IPS-15b (cell line): ENCODE measurements around the gene ATP8B3.

Experiments used
- H3K27me3 ChIP-seq: one replicate; pipeline ENCODE4 v1.6.1; 2013; ENCODE audit warnings: low read length; ENCODE audit not compliant: control insufficient read depth, insufficient read depth
- H3K36me3 ChIP-seq: one replicate; pipeline ENCODE4 v1.6.1; 2013; ENCODE audit warnings: low read length; ENCODE audit not compliant: control insufficient read depth, insufficient read depth
- H3K4me1 ChIP-seq: one replicate; pipeline ENCODE4 v1.6.1; 2013; ENCODE audit warnings: mild to moderate bottlenecking, low read length; ENCODE audit not compliant: control insufficient read depth, insufficient read depth
- H3K4me3 ChIP-seq: one replicate; pipeline ENCODE4 v1.5.1; 2013; ENCODE audit warnings: low read depth, low read length
- H3K9ac ChIP-seq: one replicate; pipeline ENCODE4 v1.6.1; 2013; ENCODE audit warnings: low read depth, mild to moderate bottlenecking, low read length
- H3K9me3 ChIP-seq: one replicate; pipeline ENCODE4 v1.6.1; 2013; ENCODE audit warnings: mild to moderate bottlenecking, low read length; ENCODE audit not compliant: control insufficient read depth, insufficient read depth

ATP8B3 gene

GRCh38 chr19:1840541-1841115 is 28.6 kb upstream of the ATP8B3 start:
- H3K27me3 ChIP-seq, result no peaks in the 10 kb centered on the region
- no peaks in the 10 kb centered on the region for H3K9me3 ChIP-seq
- peaks cover 6% of the 10 kb centered on the region for H3K36me3 ChIP-seq
- no peak overlapping the region for H3K9ac ChIP-seq
- H3K4me3 ChIP-seq, result no peak overlapping the region
- H3K4me1 ChIP-seq, result no peaks in the 10 kb centered on the region

GRCh38 chr19:1839658-1840540 is 27.8 kb upstream of the ATP8B3 start:
- H3K27me3 ChIP-seq, result no peaks in the 10 kb centered on the region
- H3K4me1 ChIP-seq, result no peaks in the 10 kb centered on the region
- no peak overlapping the region for H3K4me3 ChIP-seq
- no peaks in the 10 kb centered on the region for H3K9me3 ChIP-seq
- H3K36me3 ChIP-seq, result peaks cover 6% of the 10 kb centered on the region
- H3K9ac ChIP-seq, result no peak overlapping the region

DNA sequence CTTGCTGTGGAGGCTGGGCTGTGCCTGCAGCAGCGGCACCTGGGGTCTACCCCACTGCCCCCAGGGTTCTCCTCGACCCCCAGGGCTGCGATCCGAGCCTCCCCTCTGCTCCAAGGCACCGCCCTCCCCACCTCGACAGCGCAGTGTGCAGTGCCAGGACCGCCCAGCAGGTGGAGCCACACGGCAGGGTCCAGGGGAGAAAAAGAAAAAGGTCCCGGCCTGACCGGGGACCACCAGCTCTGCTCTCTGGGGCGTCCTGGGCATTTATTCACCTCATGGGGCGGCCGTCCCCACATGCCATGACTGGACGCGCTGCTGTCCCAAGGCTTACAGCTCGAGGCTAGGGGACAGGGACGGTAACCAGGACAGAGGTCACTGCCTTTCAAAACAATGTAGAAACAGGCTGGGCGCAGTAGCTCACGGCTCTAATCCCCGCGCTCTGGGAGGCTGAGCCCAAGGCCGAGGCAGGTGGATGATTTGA is 25.6 kb upstream of the ATP8B3 start:
- no peaks in the 10 kb centered on the region for H3K27me3 ChIP-seq
- H3K4me3 ChIP-seq, result no peak overlapping the region
- H3K36me3 ChIP-seq, result peaks cover 9% of the 10 kb centered on the region
- no peaks in the 10 kb centered on the region for H3K9me3 ChIP-seq
- H3K4me1 ChIP-seq, result no peaks in the 10 kb centered on the region
- H3K9ac ChIP-seq, result no peak overlapping the region

DNA sequence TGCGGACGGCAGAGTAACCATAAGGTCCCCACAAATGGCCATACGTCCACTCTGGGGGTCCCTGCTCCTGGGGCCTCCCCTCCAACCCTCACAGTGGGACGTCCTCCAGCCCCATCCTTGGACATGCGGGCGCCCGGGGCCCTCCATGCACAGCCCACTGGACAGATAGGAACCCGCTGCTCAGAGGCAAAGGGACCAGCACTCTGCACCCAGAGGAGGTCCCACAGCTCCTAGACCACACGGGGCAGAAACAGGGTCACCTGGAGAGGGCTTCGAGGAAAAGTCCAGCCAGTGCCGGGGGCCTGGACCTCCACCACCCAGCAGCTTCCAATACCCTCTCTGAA is 25.1 kb upstream of the ATP8B3 start:
- Histone ChIP-seq H3K4me1 (no peaks in the 10 kb centered on the region), H3K4me3 (no peak overlapping the region), H3K27me3 (no peaks in the 10 kb centered on the region), H3K9ac (no peak overlapping the region), H3K9me3 (no peaks in the 10 kb centered on the region), H3K36me3 (peaks cover 9% of the 10 kb centered on the region)

DNA sequence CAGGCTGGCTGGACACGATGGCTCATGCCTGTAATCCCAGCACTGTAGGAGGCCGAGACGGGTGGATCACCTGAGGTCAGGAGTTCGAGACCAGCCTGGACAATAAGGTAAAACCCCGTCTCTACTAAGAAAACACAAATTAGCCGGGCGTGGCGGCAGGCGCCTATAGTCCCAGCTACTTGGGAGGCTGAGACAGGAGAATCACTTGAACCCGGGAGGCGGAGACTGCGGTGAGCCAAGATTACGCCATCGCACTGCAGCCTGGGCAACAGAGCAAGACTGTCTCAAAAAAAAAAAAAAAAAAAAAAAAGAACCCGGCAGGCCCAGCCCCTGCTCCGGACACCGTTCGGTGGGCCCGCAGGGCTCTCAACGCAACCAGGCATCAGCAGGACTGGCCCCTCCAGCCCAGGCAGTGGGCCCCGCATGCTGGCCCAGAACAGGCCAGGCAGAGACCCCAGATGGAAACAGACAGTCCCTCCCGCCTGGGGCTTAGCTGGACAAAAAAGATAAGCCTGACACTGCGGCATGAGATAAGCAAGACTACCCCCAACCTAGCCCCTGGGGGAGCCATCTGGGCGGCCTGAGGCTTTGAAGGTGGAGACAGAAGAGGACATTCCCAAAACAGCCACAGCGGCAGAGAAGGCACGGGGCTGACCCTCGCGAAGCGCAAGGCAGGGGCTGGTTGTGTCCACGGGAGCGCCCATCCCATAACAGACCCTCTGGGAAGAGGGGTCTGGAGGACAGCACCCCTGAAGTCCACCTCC is 24.6 kb upstream of the ATP8B3 start:
- H3K9ac ChIP-seq, result no peak overlapping the region
- no peaks in the 10 kb centered on the region for H3K9me3 ChIP-seq
- H3K36me3 ChIP-seq, result peaks cover 9% of the 10 kb centered on the region
- H3K27me3 ChIP-seq, result no peaks in the 10 kb centered on the region
- H3K4me1 ChIP-seq, result no peaks in the 10 kb centered on the region
- H3K4me3 ChIP-seq, result no peak overlapping the region

- no peaks in the 10 kb centered on the region for H3K4me1 ChIP-seq
- no peaks in the 10 kb centered on the region for H3K27me3 ChIP-seq
- H3K4me3 ChIP-seq, result no peak overlapping the region
- peaks cover 10% of the 10 kb centered on the region for H3K36me3 ChIP-seq
- no peaks in the 10 kb centered on the region for H3K9me3 ChIP-seq
- no peak overlapping the region for H3K9ac ChIP-seq
Measured at GRCh38 chr19:1833540-1833939, 21.5 kb upstream of the ATP8B3 start.

- Histone ChIP-seq H3K4me3 (no peak overlapping the region), H3K36me3 (peaks cover 14% of the 10 kb centered on the region), H3K9ac (no peak overlapping the region), H3K4me1 (no peaks in the 10 kb centered on the region), H3K27me3 (no peaks in the 10 kb centered on the region), H3K9me3 (no peaks in the 10 kb centered on the region)
Measured at GRCh38 chr19:1832046-1832663, 20.1 kb upstream of the ATP8B3 start.

DNA sequence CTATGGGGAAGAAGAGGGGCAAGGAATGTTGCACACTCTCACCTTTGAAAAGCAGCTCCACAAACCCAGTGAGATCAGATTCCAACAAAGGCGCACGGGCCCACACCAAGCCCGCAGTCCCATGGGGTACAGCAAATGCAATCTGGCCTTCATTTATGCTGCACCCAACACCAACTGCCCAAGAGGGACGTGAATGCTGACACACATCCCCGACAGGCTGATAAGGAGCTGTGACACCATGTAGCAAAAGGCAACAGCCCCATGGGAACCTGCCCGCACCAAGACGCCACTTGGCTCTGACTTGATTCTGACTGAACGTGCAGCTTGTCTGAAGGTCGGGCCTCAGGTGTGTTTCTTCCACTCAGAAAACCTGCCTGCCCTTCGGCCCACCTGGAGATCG is 18.9 kb upstream of the ATP8B3 start:
- H3K27me3 ChIP-seq, result no peaks in the 10 kb centered on the region
- no peaks in the 10 kb centered on the region for H3K4me1 ChIP-seq
- H3K9ac ChIP-seq, result no peak overlapping the region
- H3K4me3 ChIP-seq, result no peak overlapping the region
- H3K36me3 ChIP-seq, result peaks cover 16% of the 10 kb centered on the region
- H3K9me3 ChIP-seq, result no peaks in the 10 kb centered on the region

GRCh38 chr19:1830568-1830967 is 18.5 kb upstream of the ATP8B3 start:
- H3K27me3 ChIP-seq, result no peaks in the 10 kb centered on the region
- no peak overlapping the region for H3K4me3 ChIP-seq
- peaks cover 19% of the 10 kb centered on the region for H3K36me3 ChIP-seq
- no peak overlapping the region for H3K9ac ChIP-seq
- H3K4me1 ChIP-seq, result no peaks in the 10 kb centered on the region
- no peaks in the 10 kb centered on the region for H3K9me3 ChIP-seq

DNA sequence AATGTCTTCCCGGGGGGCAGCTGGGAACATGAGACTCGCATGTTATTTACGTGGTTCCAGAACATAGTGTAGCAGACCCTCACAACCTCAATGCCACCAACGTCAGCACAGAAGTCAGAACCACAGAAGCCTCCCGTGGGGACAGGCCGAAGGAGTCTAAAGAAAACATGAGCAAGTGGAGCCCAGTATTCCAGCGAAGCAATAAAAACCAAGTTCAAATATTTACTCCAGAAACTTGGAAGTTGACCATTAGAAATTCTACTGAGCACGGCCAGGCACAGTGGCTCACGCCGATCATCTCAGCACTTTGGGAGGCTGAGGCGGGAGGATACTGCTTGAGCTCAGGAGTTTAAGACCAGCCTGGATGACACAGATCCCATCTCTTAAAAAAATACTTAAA is 17.9 kb upstream of the ATP8B3 start:
- Histone ChIP-seq H3K27me3 (no peaks in the 10 kb centered on the region), H3K4me1 (no peaks in the 10 kb centered on the region)

DNA sequence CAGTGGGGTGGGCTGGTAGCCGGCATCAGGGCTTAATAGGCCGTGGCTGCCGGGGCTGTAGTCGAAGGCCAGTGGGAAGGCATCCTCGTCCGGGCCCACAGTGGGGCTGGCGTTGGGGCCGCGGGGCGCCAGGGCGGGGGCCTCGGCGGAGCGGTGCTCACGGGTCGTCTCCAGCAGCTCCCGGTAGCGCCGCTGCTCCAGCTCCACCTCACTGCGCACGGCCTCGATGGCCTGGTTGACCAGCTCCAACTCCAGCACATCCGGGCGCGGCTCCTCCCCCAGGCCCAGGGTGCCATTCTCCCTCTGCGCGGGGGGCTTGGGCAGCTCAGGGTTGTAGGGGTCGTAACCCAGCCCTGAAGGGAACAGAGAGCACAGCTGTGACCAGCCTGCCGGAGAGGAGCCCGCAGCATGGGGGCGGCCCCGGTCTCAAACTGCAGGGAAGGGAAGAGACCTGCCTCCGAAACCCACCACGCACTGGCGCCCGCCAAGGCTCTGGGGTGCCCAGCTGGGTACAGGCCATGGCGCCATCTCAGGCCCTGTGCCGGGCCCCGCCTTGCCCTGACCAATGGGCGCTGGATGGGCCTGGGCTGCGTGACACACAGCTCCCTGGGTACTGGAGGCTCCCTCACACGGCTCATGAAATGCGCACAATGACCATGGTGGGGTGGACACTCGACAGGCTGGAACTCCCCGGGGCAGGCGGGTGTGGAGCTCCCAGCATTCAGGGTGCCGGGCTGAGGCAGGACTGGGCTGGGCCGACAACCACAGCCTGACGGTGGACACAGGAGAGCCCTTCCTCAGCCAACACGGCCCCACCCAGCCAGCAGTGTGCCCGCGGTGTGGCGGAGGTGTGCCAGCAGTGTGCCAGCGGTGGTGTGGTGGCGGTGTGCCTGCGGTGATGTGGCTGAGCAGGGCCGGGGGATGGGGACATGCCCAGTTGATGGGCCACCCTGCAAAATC is 16.5 kb upstream of the ATP8B3 start:
- no peak overlapping the region for H3K9ac ChIP-seq
- H3K27me3 ChIP-seq, result no peaks in the 10 kb centered on the region
- peaks cover 24% of the 10 kb centered on the region for H3K36me3 ChIP-seq
- no peak overlapping the region for H3K4me3 ChIP-seq
- no peaks in the 10 kb centered on the region for H3K4me1 ChIP-seq
- no peaks in the 10 kb centered on the region for H3K9me3 ChIP-seq

More for the DNA sequence above, 17.9 kb upstream of the ATP8B3 start:
- no peaks in the 10 kb centered on the region for H3K9me3 ChIP-seq
- no peak overlapping the region for H3K9ac ChIP-seq
- no peak overlapping the region for H3K4me3 ChIP-seq
- peaks cover 20% of the 10 kb centered on the region for H3K36me3 ChIP-seq
